ACHN (cell line): ENCODE data around the gene UBE2E1.
A peak's percentile ranks its signal among the peaks of the same experiment; 100 is the strongest.

Source experiments
- DNase-seq: peaks from one replicate; pipeline ENCODE4 v3.0.0-alpha.2; 2015
- in situ Hi-C: cut with HindIII; loops from 2 replicates; pipeline ENCODE4 v1.10.0; 2017; ENCODE audit warnings: low sequenced_read_pairs, low pct_ligation_motif_present, low pct_unique_long_range_greater_than_20kb

Gene UBE2E1

DNA sequence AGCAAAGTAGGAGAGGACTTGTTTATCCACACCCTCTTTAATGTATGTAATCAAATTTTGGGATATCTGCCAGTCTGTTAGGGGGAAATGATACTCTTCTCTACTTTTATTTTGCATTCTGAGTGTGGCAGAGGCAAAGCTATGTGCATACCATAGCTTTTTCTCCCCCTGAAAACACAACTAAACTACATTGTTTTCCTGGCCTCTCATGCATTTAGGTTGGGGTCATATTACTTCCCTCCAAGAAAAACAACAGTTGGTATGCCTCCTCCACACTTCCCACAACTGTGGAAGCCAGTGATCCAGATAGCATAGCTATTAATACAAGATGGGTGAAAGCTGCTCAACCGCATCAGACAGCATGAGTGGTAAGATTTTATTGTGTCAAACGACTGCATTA, 118.0 kb downstream of the UBE2E1 start:
- in situ Hi-C loops, result no loop called here

DNA sequence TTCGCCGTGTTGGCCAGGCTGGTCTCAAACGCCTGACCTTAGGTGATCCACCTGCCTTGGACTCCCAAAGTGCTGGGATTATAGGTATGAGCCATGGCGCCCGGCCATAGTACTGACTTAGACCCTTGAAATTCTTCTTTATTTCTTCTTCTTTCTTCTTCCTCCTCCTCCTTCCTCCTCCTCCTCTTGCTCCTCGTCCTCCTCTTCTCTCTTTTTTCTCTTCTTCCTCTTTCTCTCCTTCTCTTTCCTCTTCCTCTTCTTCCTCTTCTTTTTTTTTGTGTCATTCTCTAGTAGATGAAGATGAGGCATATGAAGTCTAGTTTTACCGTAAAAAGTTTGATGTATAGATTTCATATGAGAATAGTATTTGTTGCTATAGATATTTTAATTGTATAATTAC, 120.5 kb downstream of the UBE2E1 start:
- in situ Hi-C loops, result no loop called here
- no peak for DNase-seq

More for the DNA sequence above, 118.0 kb downstream of the UBE2E1 start:
- DNase-seq, result peak; percentile 26

DNA sequence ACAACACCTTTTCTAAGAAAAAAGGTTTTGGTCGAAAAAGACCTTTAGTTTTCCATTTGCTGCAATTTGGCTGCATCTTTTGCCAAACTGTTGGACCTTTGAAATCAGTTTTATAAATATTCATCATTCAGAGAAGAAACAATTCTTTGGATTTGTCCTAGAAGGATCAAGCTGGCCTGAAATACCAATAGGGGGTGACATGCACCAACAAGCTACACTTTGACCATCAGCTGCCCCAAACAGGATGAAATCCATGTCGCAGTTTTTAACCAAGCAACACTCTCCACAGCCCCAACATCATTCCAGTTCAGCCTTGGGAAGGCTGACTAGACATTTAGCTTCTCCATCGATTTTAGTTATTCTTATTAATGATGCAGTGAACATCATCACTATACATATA, 121.0 kb downstream of the UBE2E1 start:
- no peak for DNase-seq
- in situ Hi-C loops, result no loop called here

DNA sequence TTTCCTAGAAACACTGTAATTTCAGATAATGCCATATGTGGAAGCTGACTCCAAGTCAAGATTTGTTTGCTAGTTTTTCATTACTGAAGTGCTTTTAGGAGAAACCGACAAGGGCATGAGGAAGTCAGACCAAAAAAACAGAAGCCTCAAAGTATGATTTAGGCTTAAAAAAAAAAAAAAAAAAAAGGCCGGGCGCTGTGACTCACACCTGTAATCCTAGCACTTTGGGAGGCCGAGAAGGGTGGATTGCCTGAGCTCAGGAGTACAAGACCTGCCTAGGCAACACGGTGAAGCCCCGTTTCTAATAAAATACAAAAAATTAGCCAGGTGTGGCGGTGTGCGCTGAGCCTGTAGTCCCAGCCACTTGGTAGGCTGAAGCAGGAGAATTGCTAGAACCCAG, 122.8 kb downstream of the UBE2E1 start:
- DNase-seq, result peak; percentile 11
- in situ Hi-C loops, result no loop called here

DNA sequence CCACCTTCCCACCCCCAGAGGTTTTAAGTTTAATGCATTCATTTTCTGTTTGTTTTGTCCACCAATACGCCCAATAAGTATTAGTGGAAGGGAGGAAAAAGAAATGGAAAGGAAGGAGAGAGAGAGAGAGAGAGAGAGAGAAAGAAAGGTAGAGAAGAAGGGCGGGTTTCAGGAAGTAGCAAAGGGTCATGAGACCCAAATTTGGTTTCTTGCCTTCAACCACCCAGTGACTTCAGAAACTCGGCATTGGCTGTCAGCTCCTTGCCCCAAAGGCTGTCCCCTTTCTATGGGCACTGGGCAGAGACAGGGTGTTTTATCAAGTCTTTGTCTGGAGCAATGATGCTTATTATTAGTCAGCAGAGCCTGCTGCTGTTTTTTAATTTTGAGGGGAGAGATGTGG, 125.8 kb downstream of the UBE2E1 start:
- in situ Hi-C loops, result no loop called here
- DNase-seq, result no peak

DNA sequence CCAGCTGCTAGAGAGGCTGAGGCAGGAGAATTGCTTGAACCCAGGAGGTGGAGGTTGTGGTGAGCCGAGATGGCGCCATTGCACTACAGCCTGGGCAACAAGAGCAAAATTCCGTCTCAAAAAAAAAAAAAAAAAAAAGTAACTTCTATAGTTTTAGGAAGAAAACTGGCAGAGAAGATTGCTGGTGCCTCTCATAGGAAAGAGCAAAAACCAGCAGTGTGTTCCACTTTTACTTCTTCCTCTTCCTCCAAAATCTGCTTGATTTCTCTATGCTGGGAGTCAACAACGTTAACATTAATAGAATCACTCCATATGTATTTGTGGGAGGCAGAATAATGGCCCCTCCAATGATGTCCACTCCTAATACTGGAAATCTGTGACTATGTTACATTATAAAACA, 126.8 kb downstream of the UBE2E1 start:
- DNase-seq, result no peak
- in situ Hi-C loops, result no loop called here

DNA sequence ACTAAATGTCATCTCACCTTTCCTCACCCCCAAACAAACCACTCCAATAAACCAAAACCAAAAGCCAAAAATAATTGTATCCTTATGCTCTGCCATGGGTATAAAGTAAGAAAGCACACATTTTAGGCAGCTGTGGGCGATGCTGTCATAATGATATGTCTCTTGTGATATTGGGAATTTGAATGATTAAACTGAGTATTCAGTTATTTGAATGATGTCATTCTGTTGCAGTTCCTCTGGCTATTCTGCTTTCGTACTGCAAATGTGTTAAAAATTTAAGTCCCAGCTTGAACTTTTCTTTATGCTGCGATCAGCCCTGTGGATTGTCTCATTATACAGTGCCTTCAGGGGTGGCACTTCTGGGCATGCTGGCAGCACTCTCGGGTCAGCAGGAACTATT, 128.5 kb downstream of the UBE2E1 start:
- DNase-seq, result no peak
- in situ Hi-C loops, result no loop called here

DNA sequence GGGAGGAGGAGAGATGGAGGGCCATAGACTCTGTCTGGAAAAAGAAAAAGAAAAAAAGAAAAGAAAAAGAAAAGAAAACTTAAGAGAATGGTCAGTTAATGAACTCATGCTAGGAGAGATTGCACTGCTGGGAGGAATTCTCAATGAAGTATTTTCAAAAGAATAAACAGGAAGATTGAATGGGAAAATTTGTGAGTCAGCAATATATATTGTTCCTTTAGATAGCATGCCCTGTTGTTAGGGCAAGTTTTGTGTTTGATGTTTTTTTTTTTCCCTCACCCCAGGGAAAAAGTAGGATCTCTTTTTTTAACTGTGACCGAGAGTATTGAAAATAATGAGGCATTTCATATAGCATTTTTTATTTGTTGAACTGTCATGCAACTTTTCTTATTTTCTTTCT, 131.5 kb downstream of the UBE2E1 start:
- in situ Hi-C loops, result no loop called here
- DNase-seq, result no peak

DNA sequence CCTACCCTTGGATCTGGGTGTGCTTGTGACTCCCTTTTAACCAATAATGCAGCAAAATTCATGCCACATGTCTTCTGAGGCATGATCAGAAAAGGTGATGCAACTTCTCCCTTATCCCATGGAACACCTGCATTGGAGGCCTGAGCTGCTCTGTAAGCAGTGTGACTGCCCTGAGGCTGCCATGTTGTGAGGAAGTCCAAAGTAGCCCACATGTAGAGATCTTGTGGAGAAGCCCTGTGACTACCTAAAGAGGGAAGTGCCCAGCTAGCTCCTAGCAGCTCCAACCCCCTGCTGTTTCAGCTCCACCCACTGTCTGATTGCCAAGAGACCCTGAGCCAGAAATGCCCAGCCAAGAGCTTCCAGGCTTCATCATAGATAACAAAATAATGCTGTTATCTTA, 132.9 kb downstream of the UBE2E1 start:
- in situ Hi-C loops, result no loop called here
- no peak for DNase-seq

DNA sequence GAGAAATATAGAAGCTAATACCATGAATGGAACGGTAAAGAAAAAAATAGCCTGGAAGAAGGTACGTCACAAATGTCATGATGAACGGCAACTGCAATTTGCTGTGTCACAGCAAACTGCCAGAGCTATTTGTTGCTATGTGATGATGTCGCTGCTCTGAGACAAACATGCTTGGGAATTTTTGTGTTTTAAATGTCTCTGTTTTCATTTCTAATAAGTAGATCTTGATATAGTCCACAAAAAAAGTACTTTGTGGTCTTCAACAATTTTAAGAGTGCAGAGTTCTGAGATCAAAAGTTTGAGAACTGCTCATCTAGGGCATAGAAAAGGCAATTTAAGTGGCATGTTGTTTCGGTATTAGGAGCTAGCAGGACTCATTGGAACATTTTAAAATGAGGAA, 135.0 kb downstream of the UBE2E1 start:
- in situ Hi-C loops, result no loop called here
- no peak for DNase-seq
